ENCODE measurements around the gene C4orf51.

The C4orf51 gene

GRCh38 chr4:145644699-145645098 lies 35.2 kb upstream of the C4orf51 start:
- Histone ChIP-seq H3K4me1 (peaks cover 0 to 13% (median 3%) of the 10 kb centered on the region in 4 donors), H3K27me3 (no peaks in the 10 kb centered on the region), H3K9me3 (no peaks in the 10 kb centered on the region), H3K36me3 (peaks cover 0 to 15% (median 12%) of the 10 kb centered on the region in 3 donors), H3K27ac (no peak overlapping the region), H3K4me3 (no peak overlapping the region)
- DNase-seq = no peak
- intact Hi-C loops (cut with DNase I; ENCODE audit: low total_unique reads) = no loop called here
- TF ChIP-seq, protein P1, sequence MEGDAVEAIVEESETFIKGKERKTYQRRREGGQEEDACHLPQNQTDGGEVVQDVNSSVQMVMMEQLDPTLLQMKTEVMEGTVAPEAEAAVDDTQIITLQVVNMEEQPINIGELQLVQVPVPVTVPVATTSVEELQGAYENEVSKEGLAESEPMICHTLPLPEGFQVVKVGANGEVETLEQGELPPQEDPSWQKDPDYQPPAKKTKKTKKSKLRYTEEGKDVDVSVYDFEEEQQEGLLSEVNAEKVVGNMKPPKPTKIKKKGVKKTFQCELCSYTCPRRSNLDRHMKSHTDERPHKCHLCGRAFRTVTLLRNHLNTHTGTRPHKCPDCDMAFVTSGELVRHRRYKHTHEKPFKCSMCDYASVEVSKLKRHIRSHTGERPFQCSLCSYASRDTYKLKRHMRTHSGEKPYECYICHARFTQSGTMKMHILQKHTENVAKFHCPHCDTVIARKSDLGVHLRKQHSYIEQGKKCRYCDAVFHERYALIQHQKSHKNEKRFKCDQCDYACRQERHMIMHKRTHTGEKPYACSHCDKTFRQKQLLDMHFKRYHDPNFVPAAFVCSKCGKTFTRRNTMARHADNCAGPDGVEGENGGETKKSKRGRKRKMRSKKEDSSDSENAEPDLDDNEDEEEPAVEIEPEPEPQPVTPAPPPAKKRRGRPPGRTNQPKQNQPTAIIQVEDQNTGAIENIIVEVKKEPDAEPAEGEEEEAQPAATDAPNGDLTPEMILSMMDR (IDR thresholded peaks at IDR 0.05) = no peak

DNA sequence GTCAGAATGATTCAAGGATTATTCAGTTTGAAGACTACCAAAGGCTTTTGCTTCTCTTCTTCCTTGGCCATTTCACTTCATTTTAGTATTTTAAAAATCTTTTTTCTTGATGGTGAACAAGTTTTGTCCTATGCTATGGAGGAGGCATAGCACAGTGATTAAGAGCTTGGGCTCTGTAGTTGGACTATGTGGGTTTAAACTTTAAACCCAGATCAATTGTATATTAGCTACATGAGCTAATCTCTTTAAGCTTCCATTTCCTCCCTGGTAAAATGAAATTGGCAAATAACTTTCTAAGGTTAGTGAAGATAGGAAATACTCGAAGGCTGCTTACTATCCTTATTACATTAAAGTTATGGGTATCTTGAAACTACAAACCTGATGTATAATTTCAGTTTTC lies 23.8 kb upstream of the C4orf51 start:
- no peak for DNase-seq
- H3K36me3 ChIP-seq = peaks cover 40 to 41% (median 40%) of the 10 kb centered on the region in 3 donors
- H3K4me3 ChIP-seq = no peak overlapping the region
- TF ChIP-seq, protein P1 (IDR thresholded peaks at IDR 0.05) = no peak
- H3K9me3 ChIP-seq = no peaks in the 10 kb centered on the region
- H3K4me1 ChIP-seq = no peaks in the 10 kb centered on the region
- H3K27ac ChIP-seq = no peak overlapping the region
- H3K27me3 ChIP-seq = no peaks in the 10 kb centered on the region
- intact Hi-C loops (cut with DNase I; ENCODE audit: low total_unique reads) = no loop called here

- intact Hi-C loops (cut with DNase I; ENCODE audit: low total_unique reads) = no loop called here
- H3K36me3 ChIP-seq = peaks cover 12 to 23% (median 17%) of the 10 kb centered on the region in 3 donors
- TF ChIP-seq, protein P1 (IDR thresholded peaks at IDR 0.05) = no peak
Observed at GRCh38 chr4:145660064-145660463, 19.9 kb upstream of the C4orf51 start.

DNA sequence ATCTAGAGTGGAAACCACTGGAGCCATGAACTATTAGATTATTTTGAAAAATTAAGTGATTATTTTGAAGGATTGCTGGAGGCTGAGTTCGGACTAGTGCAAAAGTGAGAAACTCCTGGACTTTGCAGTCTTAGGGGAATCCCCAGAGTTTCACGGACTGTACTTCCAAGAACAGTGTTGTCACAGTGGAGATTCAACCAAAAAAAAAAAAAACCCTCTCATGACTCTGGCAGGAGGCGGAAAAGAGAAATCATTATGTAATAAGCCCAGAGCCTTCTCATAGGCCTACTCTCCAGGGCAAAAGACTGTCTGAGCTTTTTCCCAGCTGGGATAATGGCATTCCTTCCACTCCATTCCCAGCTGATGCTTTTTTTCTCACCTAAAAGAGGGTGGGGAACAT lies 16.8 kb upstream of the C4orf51 start:
- no peak overlapping the region for H3K4me3 ChIP-seq
- peaks cover 0 to under 1% (median 0%) of the 10 kb centered on the region in 3 donors for H3K36me3 ChIP-seq
- H3K9me3 ChIP-seq = no peaks in the 10 kb centered on the region
- H3K4me1 ChIP-seq = no peaks in the 10 kb centered on the region
- H3K27me3 ChIP-seq = no peaks in the 10 kb centered on the region
- no peak overlapping the region for H3K27ac ChIP-seq
- TF ChIP-seq, protein P1 (IDR thresholded peaks at IDR 0.05) = no peak
- DNase-seq = no peak
- intact Hi-C loops (cut with DNase I; ENCODE audit: low total_unique reads) = no loop called here

More at GRCh38 chr4:145660064-145660463, 19.9 kb upstream of the C4orf51 start:
- Histone ChIP-seq H3K4me1 (no peaks in the 10 kb centered on the region), H3K4me3 (no peak overlapping the region), H3K27ac (no peak overlapping the region), H3K9me3 (no peaks in the 10 kb centered on the region), H3K27me3 (no peaks in the 10 kb centered on the region)
- no peak for DNase-seq

GRCh38 chr4:145665773-145666172 lies 14.2 kb upstream of the C4orf51 start:
- Histone ChIP-seq H3K4me3 (no peak overlapping the region), H3K27me3 (no peaks in the 10 kb centered on the region), H3K36me3 (no peaks in the 10 kb centered on the region), H3K4me1 (no peaks in the 10 kb centered on the region), H3K9me3 (no peaks in the 10 kb centered on the region), H3K27ac (no peak overlapping the region)
- TF ChIP-seq, protein P1 (IDR thresholded peaks at IDR 0.05) = no peak
- intact Hi-C loops (cut with DNase I; ENCODE audit: low total_unique reads) = no loop called here
- DNase-seq = no peak

- DNase-seq = no peak
- TF ChIP-seq, protein P1 (IDR thresholded peaks at IDR 0.05) = no peak
- intact Hi-C loops (cut with DNase I; ENCODE audit: low total_unique reads) = no loop called here
- Histone ChIP-seq H3K4me3 (no peak overlapping the region), H3K27ac (no peak overlapping the region), H3K9me3 (no peaks in the 10 kb centered on the region), H3K27me3 (no peaks in the 10 kb centered on the region), H3K36me3 (no peaks in the 10 kb centered on the region), H3K4me1 (no peaks in the 10 kb centered on the region)
Observed at GRCh38 chr4:145670422-145670821, 9.5 kb upstream of the C4orf51 start.

All from tibial artery (tissue), 4 donors.